ENCODE results near the gene MGST3.

MGST3 gene

GRCh38 chr1:165674599-165674998 is 43.6 kb downstream of the MGST3 start:
- Histone ChIP-seq H3K27ac (ENCODE audit: low read depth, low read length) (no peak overlapping the region), H3K4me1 (ENCODE audit: control insufficient read depth, low read length) (no peaks in the 10 kb centered on the region), H3F3A (ENCODE audit: control insufficient read depth, insufficient read depth) (no peaks in the 10 kb centered on the region), H4K20me1 (ENCODE audit: control insufficient read depth, insufficient read depth, low read depth, low read length) (no peaks in the 10 kb centered on the region), H3K36me3 (ENCODE audit: control insufficient read depth, low read length) (peaks cover 30% of the 10 kb centered on the region), H3K4me2 (ENCODE audit: low read length) (no peak overlapping the region), H3K9me2 (replicated peaks; ENCODE audit: control insufficient read depth, low read length) (no peaks in the 10 kb centered on the region), H3K27me3 (ENCODE audit: control insufficient read depth, low read length) (no peaks in the 10 kb centered on the region), H3K9me3 (ENCODE audit: control insufficient read depth, insufficient read depth, low read length) (no peaks in the 10 kb centered on the region), H3K79me2 (ENCODE audit: control insufficient read depth, low read length) (no peaks in the 10 kb centered on the region), H3K4me3 (ENCODE audit: low read length) (no peak overlapping the region)
- no peak for TF ChIP-seq EZH2phosphoT487 (IDR thresholded peaks at IDR 0.05; ENCODE audit: borderline replicate concordance, low read length)
- TF ChIP-seq, protein P1, sequence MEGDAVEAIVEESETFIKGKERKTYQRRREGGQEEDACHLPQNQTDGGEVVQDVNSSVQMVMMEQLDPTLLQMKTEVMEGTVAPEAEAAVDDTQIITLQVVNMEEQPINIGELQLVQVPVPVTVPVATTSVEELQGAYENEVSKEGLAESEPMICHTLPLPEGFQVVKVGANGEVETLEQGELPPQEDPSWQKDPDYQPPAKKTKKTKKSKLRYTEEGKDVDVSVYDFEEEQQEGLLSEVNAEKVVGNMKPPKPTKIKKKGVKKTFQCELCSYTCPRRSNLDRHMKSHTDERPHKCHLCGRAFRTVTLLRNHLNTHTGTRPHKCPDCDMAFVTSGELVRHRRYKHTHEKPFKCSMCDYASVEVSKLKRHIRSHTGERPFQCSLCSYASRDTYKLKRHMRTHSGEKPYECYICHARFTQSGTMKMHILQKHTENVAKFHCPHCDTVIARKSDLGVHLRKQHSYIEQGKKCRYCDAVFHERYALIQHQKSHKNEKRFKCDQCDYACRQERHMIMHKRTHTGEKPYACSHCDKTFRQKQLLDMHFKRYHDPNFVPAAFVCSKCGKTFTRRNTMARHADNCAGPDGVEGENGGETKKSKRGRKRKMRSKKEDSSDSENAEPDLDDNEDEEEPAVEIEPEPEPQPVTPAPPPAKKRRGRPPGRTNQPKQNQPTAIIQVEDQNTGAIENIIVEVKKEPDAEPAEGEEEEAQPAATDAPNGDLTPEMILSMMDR (IDR thresholded peaks at IDR 0.05; ENCODE audit: low read depth, low read length, poor library complexity, severe bottlenecking), result no peak

DNA sequence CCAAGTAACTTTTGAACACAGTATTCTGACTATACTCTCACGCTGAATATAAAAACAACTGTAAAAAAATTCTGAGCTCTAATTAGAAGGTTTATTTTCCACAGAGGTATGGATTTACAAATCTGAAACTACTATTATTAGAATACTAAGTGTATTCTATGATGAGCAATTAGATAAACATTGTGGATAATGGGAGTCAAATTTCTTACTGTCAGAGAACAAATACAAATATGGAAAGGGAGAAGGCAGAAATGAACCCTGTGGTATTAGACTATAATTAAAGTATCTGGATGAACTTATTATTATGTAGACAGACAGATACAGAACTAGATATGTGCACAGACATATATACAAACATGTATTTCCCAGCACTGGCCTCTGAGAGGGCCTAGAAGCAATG is 44.8 kb downstream of the MGST3 start:
- no peak overlapping the region for H3K27ac ChIP-seq (ENCODE audit: low read depth, low read length)
- H3K9me2 ChIP-seq (replicated peaks; ENCODE audit: control insufficient read depth, low read length), result no peaks in the 10 kb centered on the region
- no peaks in the 10 kb centered on the region for H3K4me1 ChIP-seq (ENCODE audit: control insufficient read depth, low read length)
- H4K20me1 ChIP-seq (ENCODE audit: control insufficient read depth, insufficient read depth, low read depth, low read length), result no peaks in the 10 kb centered on the region
- H3K79me2 ChIP-seq (ENCODE audit: control insufficient read depth, low read length), result no peaks in the 10 kb centered on the region
- H3K27me3 ChIP-seq (ENCODE audit: control insufficient read depth, low read length), result no peaks in the 10 kb centered on the region
- no peak overlapping the region for H3K4me3 ChIP-seq (ENCODE audit: low read length)
- no peaks in the 10 kb centered on the region for H3F3A ChIP-seq (ENCODE audit: control insufficient read depth, insufficient read depth)
- peaks cover 40% of the 10 kb centered on the region for H3K36me3 ChIP-seq (ENCODE audit: control insufficient read depth, low read length)
- TF ChIP-seq, protein P1 (IDR thresholded peaks at IDR 0.05; ENCODE audit: low read depth, low read length, poor library complexity, severe bottlenecking), result no peak
- TF ChIP-seq EZH2phosphoT487 (IDR thresholded peaks at IDR 0.05; ENCODE audit: borderline replicate concordance, low read length), result no peak
- no peaks in the 10 kb centered on the region for H3K9me3 ChIP-seq (ENCODE audit: control insufficient read depth, insufficient read depth, low read length)
- H3K4me2 ChIP-seq (ENCODE audit: low read length), result no peak overlapping the region

DNA sequence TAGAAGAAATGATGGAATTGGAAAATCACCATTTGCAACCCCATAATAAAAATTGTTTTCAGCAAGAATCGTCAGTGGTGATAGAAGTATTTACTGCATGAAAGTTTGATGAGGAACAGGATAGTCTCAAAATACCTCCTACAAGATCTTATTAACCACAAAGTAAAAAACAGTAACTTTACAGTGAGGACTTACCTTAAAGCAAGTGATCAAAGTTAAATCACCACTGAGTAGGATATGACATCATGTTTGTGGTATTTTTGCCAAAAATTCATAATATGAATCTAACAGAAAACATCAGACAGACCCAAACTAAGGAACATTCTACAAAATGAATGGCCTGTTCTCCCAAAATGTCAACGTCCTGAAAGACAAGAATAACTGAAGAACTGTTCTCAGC is 47.5 kb downstream of the MGST3 start:
- Histone ChIP-seq H3K4me1 (ENCODE audit: control insufficient read depth, low read length) (no peaks in the 10 kb centered on the region), H3K4me3 (ENCODE audit: low read length) (no peak overlapping the region), H4K20me1 (ENCODE audit: control insufficient read depth, insufficient read depth, low read depth, low read length) (no peaks in the 10 kb centered on the region), H3K9me2 (replicated peaks; ENCODE audit: control insufficient read depth, low read length) (no peaks in the 10 kb centered on the region), H3F3A (ENCODE audit: control insufficient read depth, insufficient read depth) (no peaks in the 10 kb centered on the region), H3K9me3 (ENCODE audit: control insufficient read depth, insufficient read depth, low read length) (no peaks in the 10 kb centered on the region), H3K27me3 (ENCODE audit: control insufficient read depth, low read length) (no peaks in the 10 kb centered on the region), H3K27ac (ENCODE audit: low read depth, low read length) (no peak overlapping the region), H3K4me2 (ENCODE audit: low read length) (no peak overlapping the region), H3K36me3 (ENCODE audit: control insufficient read depth, low read length) (peaks cover 55% of the 10 kb centered on the region), H3K79me2 (ENCODE audit: control insufficient read depth, low read length) (no peaks in the 10 kb centered on the region)
- TF ChIP-seq, protein P1 (IDR thresholded peaks at IDR 0.05; ENCODE audit: low read depth, low read length, poor library complexity, severe bottlenecking), result no peak
- no peak for TF ChIP-seq EZH2phosphoT487 (IDR thresholded peaks at IDR 0.05; ENCODE audit: borderline replicate concordance, low read length)

All from DOHH2 (cell line).